ENCODE data around the gene ITIH5. TPM values are rescaled to one million over a fixed set of nuclear protein-coding genes. Genes with fewer than 3 reads are reported as not detected.
A peak's percentile ranks its signal among the peaks of the same experiment; 100 is the strongest.
"Not testable (repeated sequence)": the region's sequence is repeated elsewhere in the genome, so short reads cannot be mapped to it uniquely, and the experiment has no call there.

Gene ITIH5
- 1 to 10 TPM in 3 of 4 donors, under 1 TPM in 1; 0.54 to 5.8 (median 2.4) TPM for polyA plus RNA-seq
- long read RNA-seq, donor 1, partial matches to known transcripts, result 5 of 5 reads
- long read RNA-seq, donor 1, other reads (novel, unspliced or antisense), result 0 of 5 reads
- long read RNA-seq, donor 2, full-length matches to known transcripts, result 1 of 1 reads
- long read RNA-seq, donor 2, partial matches to known transcripts, result 0 of 1 reads
- long read RNA-seq, donor 2, other reads (novel, unspliced or antisense), result 0 of 1 reads
- long read RNA-seq, donor 3, result 0 reads
- long read RNA-seq, donor 4, result 0 reads
- long read RNA-seq, donor 5, result 0 reads
- long read RNA-seq, donor 6, result 0 reads
- long read RNA-seq, donor 7, result 0 reads
- long read RNA-seq, donor 8, result 0 reads
- long read RNA-seq, donor 9, result 0 reads
- long read RNA-seq, donor 10, result 0 reads

DNA sequence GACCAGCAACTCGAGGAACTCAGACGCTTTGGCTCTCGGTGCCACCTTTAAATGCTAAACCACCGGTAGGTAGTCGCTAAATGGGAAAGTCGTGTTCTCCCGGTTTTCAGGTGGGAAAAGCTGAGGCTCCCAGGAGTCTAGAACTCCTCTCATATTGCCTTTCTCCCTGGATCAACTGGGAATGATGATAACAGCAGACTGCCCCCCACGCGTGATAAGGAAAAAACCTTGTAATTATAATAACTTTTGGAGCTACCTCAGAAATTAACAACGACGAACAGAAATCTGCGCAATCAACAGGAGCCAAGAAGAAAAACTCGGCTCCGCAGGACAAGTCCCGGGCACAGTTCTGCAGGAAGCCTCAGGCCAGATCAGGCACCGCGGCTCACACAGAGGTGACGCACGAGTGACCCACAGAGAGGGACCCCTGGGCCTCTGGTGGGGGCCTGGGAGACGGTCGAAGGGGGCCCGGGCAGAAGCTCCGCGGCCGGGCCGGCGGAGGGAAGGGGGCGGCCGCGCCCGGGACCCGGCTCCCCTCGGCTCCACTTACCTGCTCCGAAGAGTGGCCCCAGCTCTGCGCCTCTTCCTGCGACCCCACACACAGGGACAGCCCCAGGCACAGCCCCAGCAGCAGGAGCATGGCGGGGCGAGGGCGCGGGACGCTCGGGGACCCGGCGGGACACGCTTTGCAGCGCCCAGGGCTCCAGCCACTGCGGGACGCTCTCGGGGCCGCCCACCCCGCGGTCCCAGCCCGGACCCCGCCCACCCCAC lies at the start of gene ITIH5:
Gene ITIH5, minus strand, starts transcription at position 714 of the 771 bp plus-strand sequence. Its CDS starts 74 bp downstream, at position 640.
- no peak within 1 kb of the TSS for H3K27ac ChIP-seq (ENCODE audit: low read depth in 1 of 3, low read length in 2 of 3)
- FAIRE-seq, result no peak
- no peak for DNase-seq
- no peaks in the 10 kb centered on the region for H3K36me3 ChIP-seq (ENCODE audit: control insufficient read depth in 3 of 3, insufficient read depth in 2 of 3, low read depth in 1 of 3, low read length in 3 of 3)
- peaks cover 2 to 50% (median 7%) of the 10 kb centered on the region in 3 donors for H3K27me3 ChIP-seq (ENCODE audit: control insufficient read depth in 3 of 3, insufficient read depth in 3 of 3, low read length in 3 of 3)
- 2 to 7% (median 6%) methylated on average over 21 to 54 of the region's 54 CpGs for WGBS, 3 donors
- peaks cover 0 to 6% (median 0%) of the 10 kb centered on the region in 3 donors for H3K4me1 ChIP-seq (ENCODE audit: control insufficient read depth in 3 of 3, insufficient read depth in 2 of 3, low read depth in 1 of 3, low read length in 2 of 3)
- H3K9me3 ChIP-seq (ENCODE audit: control insufficient read depth in 2 of 2, insufficient read depth in 1 of 2, low read depth in 1 of 2, low read length in 1 of 2), result no peaks in the 10 kb centered on the region
- peak within 1 kb of the TSS in 2 of 3 donors; percentile 27 to 50 for H3K4me3 ChIP-seq (ENCODE audit: low read depth in 1 of 3, low read length in 3 of 3)

GRCh38 chr10:7715515-7715914 lies 48.7 kb upstream of the ITIH5 start:
- H3K4me1 ChIP-seq (ENCODE audit: control insufficient read depth in 3 of 3, insufficient read depth in 2 of 3, low read depth in 1 of 3, low read length in 2 of 3), result no peaks in the 10 kb centered on the region
- H3K27ac ChIP-seq (ENCODE audit: low read depth in 1 of 3, low read length in 2 of 3), result no peak overlapping the region
- H3K36me3 ChIP-seq (ENCODE audit: control insufficient read depth in 3 of 3, insufficient read depth in 2 of 3, low read depth in 1 of 3, low read length in 3 of 3), result no peaks in the 10 kb centered on the region
- H3K4me3 ChIP-seq (ENCODE audit: low read depth in 1 of 3, low read length in 3 of 3), result no peak overlapping the region
- DNase-seq (no peak), FAIRE-seq (no peak)
- no peaks in the 10 kb centered on the region for H3K27me3 ChIP-seq (ENCODE audit: control insufficient read depth in 3 of 3, insufficient read depth in 3 of 3, low read length in 3 of 3)
- H3K9me3 ChIP-seq (ENCODE audit: control insufficient read depth in 2 of 2, insufficient read depth in 1 of 2, low read depth in 1 of 2, low read length in 1 of 2), result no peaks in the 10 kb centered on the region
- 85 to 95% (median 92%) methylated on average over 7 of the region's 7 CpGs for WGBS, 3 donors

GRCh38 chr10:7711075-7711474 lies 44.3 kb upstream of the ITIH5 start:
- not testable (repeated sequence) for H3K27ac ChIP-seq (ENCODE audit: low read depth in 1 of 3, low read length in 2 of 3); H3K36me3 ChIP-seq (ENCODE audit: control insufficient read depth in 3 of 3, insufficient read depth in 2 of 3, low read depth in 1 of 3, low read length in 3 of 3); DNase-seq; FAIRE-seq; H3K4me1 ChIP-seq (ENCODE audit: control insufficient read depth in 3 of 3, insufficient read depth in 2 of 3, low read depth in 1 of 3, low read length in 2 of 3); H3K4me3 ChIP-seq (ENCODE audit: low read depth in 1 of 3, low read length in 3 of 3); H3K27me3 ChIP-seq (ENCODE audit: control insufficient read depth in 3 of 3, insufficient read depth in 3 of 3, low read length in 3 of 3); H3K9me3 ChIP-seq (ENCODE audit: control insufficient read depth in 2 of 2, insufficient read depth in 1 of 2, low read depth in 1 of 2, low read length in 1 of 2)
- WGBS, 3 donors, result 77 to 86% (median 79%) methylated on average over 5 of the region's 5 CpGs

- DNase-seq, result no peak
- WGBS, 3 donors, result 85 to 91% (median 89%) methylated on average over 1 of the region's 1 CpG
- H3K4me1 ChIP-seq (ENCODE audit: control insufficient read depth in 3 of 3, insufficient read depth in 2 of 3, low read depth in 1 of 3, low read length in 2 of 3), result no peaks in the 10 kb centered on the region
Observed at GRCh38 chr10:7710446-7710845, 43.7 kb upstream of the ITIH5 start.

GRCh38 chr10:7708832-7709231 lies 42.1 kb upstream of the ITIH5 start:
- FAIRE-seq (no peak), DNase-seq (no peak)
- Histone ChIP-seq H3K4me3 (ENCODE audit: low read depth in 1 of 3, low read length in 3 of 3) (no peak overlapping the region), H3K9me3 (ENCODE audit: control insufficient read depth in 2 of 2, insufficient read depth in 1 of 2, low read depth in 1 of 2, low read length in 1 of 2) (no peaks in the 10 kb centered on the region), H3K27ac (ENCODE audit: low read depth in 1 of 3, low read length in 2 of 3) (no peak overlapping the region), H3K27me3 (ENCODE audit: control insufficient read depth in 3 of 3, insufficient read depth in 3 of 3, low read length in 3 of 3) (peaks cover 0 to 6% (median 0%) of the 10 kb centered on the region in 3 donors), H3K4me1 (ENCODE audit: control insufficient read depth in 3 of 3, insufficient read depth in 2 of 3, low read depth in 1 of 3, low read length in 2 of 3) (no peaks in the 10 kb centered on the region), H3K36me3 (ENCODE audit: control insufficient read depth in 3 of 3, insufficient read depth in 2 of 3, low read depth in 1 of 3, low read length in 3 of 3) (no peaks in the 10 kb centered on the region)
- 90 to 92% (median 92%) methylated on average over 4 of the region's 4 CpGs for WGBS, 3 donors

More at GRCh38 chr10:7710446-7710845, 43.7 kb upstream of the ITIH5 start:
- no peaks in the 10 kb centered on the region for H3K36me3 ChIP-seq (ENCODE audit: control insufficient read depth in 3 of 3, insufficient read depth in 2 of 3, low read depth in 1 of 3, low read length in 3 of 3)
- FAIRE-seq, result no peak
- no peaks in the 10 kb centered on the region for H3K9me3 ChIP-seq (ENCODE audit: control insufficient read depth in 2 of 2, insufficient read depth in 1 of 2, low read depth in 1 of 2, low read length in 1 of 2)
- no peak overlapping the region for H3K4me3 ChIP-seq (ENCODE audit: low read depth in 1 of 3, low read length in 3 of 3)
- H3K27me3 ChIP-seq (ENCODE audit: control insufficient read depth in 3 of 3, insufficient read depth in 3 of 3, low read length in 3 of 3), result peaks cover 0 to 3% (median 0%) of the 10 kb centered on the region in 3 donors
- H3K27ac ChIP-seq (ENCODE audit: low read depth in 1 of 3, low read length in 2 of 3), result no peak overlapping the region

GRCh38 chr10:7707858-7708622 lies 41.3 kb upstream of the ITIH5 start:
- DNase-seq (no peak), FAIRE-seq (no peak)
- Histone ChIP-seq H3K27me3 (ENCODE audit: control insufficient read depth in 3 of 3, insufficient read depth in 3 of 3, low read length in 3 of 3) (peaks cover 0 to 6% (median 0%) of the 10 kb centered on the region in 3 donors), H3K9me3 (ENCODE audit: control insufficient read depth in 2 of 2, insufficient read depth in 1 of 2, low read depth in 1 of 2, low read length in 1 of 2) (no peaks in the 10 kb centered on the region), H3K4me3 (ENCODE audit: low read depth in 1 of 3, low read length in 3 of 3) (no peak overlapping the region), H3K27ac (ENCODE audit: low read depth in 1 of 3, low read length in 2 of 3) (no peak overlapping the region), H3K36me3 (ENCODE audit: control insufficient read depth in 3 of 3, insufficient read depth in 2 of 3, low read depth in 1 of 3, low read length in 3 of 3) (no peaks in the 10 kb centered on the region), H3K4me1 (ENCODE audit: control insufficient read depth in 3 of 3, insufficient read depth in 2 of 3, low read depth in 1 of 3, low read length in 2 of 3) (no peaks in the 10 kb centered on the region)
- WGBS, 3 donors, result 79 to 85% (median 84%) methylated on average over 5 of the region's 5 CpGs

- FAIRE-seq (no peak), DNase-seq (peak in 1 of 2 donors; percentile 28)
- peaks cover 0 to 11% (median 0%) of the 10 kb centered on the region in 3 donors for H3K27me3 ChIP-seq (ENCODE audit: control insufficient read depth in 3 of 3, insufficient read depth in 3 of 3, low read length in 3 of 3)
- H3K9me3 ChIP-seq (ENCODE audit: control insufficient read depth in 2 of 2, insufficient read depth in 1 of 2, low read depth in 1 of 2, low read length in 1 of 2), result no peaks in the 10 kb centered on the region
- H3K36me3 ChIP-seq (ENCODE audit: control insufficient read depth in 3 of 3, insufficient read depth in 2 of 3, low read depth in 1 of 3, low read length in 3 of 3), result no peaks in the 10 kb centered on the region
- no peak overlapping the region for H3K4me3 ChIP-seq (ENCODE audit: low read depth in 1 of 3, low read length in 3 of 3)
- no peaks in the 10 kb centered on the region for H3K4me1 ChIP-seq (ENCODE audit: control insufficient read depth in 3 of 3, insufficient read depth in 2 of 3, low read depth in 1 of 3, low read length in 2 of 3)
- H3K27ac ChIP-seq (ENCODE audit: low read depth in 1 of 3, low read length in 2 of 3), result no peak overlapping the region
- WGBS, 3 donors, result 19 to 51% (median 32%) methylated on average over 4 of the region's 4 CpGs
Observed at GRCh38 chr10:7707102-7707501, 40.3 kb upstream of the ITIH5 start.

DNA sequence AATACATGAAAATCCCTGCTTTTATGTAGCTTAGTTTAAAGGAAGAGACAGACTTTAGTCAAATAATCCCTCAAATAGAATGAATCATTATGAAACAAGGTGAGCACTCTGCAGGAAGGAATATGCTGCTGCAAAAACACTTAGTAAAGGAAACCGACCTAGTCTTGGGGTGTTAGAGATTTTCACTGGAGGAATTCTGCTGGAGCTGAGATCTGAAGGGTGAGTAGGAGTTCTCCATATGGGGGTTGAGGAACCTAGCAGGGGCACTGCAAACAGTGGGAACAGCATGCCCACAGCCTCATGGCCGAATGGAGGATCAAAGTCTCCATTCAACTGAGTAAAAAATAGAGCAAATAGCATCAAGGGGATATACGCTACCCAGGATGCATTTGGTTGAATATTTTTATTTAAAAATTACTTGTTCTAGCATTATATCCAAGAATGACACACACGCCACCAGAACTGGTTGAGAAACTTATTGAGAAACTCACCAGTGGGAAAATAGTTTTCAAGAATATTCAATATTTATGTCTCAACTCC lies 39.8 kb upstream of the ITIH5 start:
- H3K4me1 ChIP-seq (ENCODE audit: control insufficient read depth in 3 of 3, insufficient read depth in 2 of 3, low read depth in 1 of 3, low read length in 2 of 3), result no peaks in the 10 kb centered on the region
- H3K36me3 ChIP-seq (ENCODE audit: control insufficient read depth in 3 of 3, insufficient read depth in 2 of 3, low read depth in 1 of 3, low read length in 3 of 3), result no peaks in the 10 kb centered on the region
- H3K9me3 ChIP-seq (ENCODE audit: control insufficient read depth in 2 of 2, insufficient read depth in 1 of 2, low read depth in 1 of 2, low read length in 1 of 2), result no peaks in the 10 kb centered on the region
- no peak overlapping the region for H3K4me3 ChIP-seq (ENCODE audit: low read depth in 1 of 3, low read length in 3 of 3)
- FAIRE-seq (no peak), DNase-seq (no peak)
- H3K27me3 ChIP-seq (ENCODE audit: control insufficient read depth in 3 of 3, insufficient read depth in 3 of 3, low read length in 3 of 3), result peaks cover 0 to 11% (median 0%) of the 10 kb centered on the region in 3 donors
- no peak overlapping the region for H3K27ac ChIP-seq (ENCODE audit: low read depth in 1 of 3, low read length in 2 of 3)
- WGBS, 3 donors, result 65 to 78% (median 70%) methylated on average over 4 of the region's 4 CpGs

All from small intestine (tissue), 16 donors.